ENCODE data around the gene KMT2A.

DNA sequence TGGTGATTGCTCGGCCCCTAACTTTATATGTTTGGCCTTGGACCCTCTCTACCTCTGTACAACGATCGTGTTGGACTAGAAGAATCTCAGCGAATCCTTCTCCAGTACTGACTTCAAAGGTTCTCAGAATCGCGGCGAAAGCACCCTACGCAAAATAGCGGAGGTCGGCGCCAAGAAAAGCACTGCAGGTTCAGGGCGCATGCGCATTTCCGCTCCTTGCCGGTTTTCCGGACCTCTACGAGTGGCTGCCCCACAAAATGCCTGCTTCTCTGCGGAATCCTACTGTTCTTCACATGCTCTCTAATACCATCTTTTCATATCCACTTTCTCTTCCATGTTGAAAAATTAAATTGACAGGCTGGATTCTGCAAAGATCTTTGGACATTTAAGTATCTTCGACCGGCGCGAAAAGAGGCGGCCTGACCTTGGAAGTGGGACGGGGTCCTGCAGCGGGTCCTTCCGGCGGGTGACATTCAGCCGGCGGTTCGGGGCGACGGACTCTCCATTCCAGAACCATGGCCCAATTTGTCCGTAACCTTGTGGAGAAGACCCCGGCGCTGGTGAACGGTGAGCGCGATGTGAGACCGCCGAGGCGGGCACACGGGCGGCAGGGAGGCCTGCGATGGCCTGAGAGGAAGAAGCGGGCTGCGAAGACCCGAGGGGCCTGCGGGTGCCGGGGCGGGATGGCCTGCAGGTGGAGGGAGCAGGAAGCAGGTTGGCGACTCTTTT, 35.0 kb upstream of the KMT2A start, which contains the start of gene ATP5MG:
- TF ChIP-seq CTCF (IDR thresholded peaks at IDR 0.05) (peak in 2 of 7 experiments; percentile 14 to 26), POLR2A (IDR thresholded peaks at IDR 0.05) (peak in 2 of 3 donors; percentile 66 to 70)
